SH-SY5Y (cell line): Measurements from ENCODE around the gene SAMD14.

Experiments used
- GATA2 ChIP-seq: IDR thresholded peaks from 2 replicates; pipeline ENCODE4 v1.6.1; 2011; ENCODE audit warnings: mild to moderate bottlenecking, low read depth, low read length
- GATA3 ChIP-seq: IDR thresholded peaks from 2 replicates; pipeline ENCODE4 v1.6.1; 2011; ENCODE audit warnings: low read depth, mild to moderate bottlenecking, low read length, moderate library complexity

DNA sequence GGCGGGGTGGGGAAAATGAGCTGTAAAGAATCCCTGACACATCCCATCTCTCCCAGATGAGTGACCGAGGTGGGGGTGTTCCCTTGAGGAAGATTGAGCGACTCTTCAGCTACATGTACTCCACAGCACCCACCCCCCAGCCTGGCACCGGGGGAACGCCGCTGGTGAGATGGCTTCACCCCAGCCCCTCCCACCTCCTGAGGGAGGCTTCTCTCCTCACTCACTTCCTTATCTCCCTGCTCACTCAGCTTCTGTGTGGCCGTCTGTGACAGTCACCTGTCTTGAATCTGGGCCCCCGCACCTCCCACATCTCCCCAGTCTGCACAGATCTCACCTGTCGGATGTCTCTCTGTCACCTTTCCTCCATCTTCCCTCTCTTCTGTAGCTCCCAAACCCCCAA lies 21.4 kb downstream of the SAMD14 start:
- TF ChIP-seq GATA3 (no peak), GATA2 (no peak)
